ENCODE measurements around the gene ACE2.

Gene ACE2

DNA sequence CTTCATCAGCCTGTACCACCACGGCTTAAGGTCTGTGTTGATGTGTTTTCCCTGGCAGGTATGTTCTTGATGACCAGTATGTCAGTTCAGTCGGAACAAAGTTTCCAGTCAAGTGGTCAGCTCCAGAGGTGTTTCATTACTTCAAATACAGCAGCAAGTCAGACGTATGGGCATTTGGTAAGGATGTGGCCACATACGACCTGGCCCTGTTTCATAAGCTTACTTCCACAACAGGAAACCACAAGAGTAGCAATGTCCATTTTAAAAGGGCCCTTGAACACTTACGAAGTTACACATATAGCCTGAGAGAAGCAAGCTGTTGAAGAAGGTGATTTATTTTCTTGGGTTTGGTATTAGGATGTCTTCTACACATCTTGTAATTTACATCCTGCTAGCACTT is 54.0 kb downstream of the ACE2 start:
- H3K36me3 ChIP-seq (ENCODE audit: insufficient read depth, low read length), result no peaks in the 10 kb centered on the region
- no peaks in the 10 kb centered on the region for H3K79me2 ChIP-seq (ENCODE audit: insufficient read depth, low read length)
- H3K4me3 ChIP-seq (ENCODE audit: low read depth in 1 of 2, low read length in 2 of 2), result no peak overlapping the region
- no peaks in the 10 kb centered on the region for H3K27me3 ChIP-seq (ENCODE audit: insufficient read depth, low read length, poor library complexity)
- H3K4me2 ChIP-seq (ENCODE audit: insufficient read depth, low read length), result no peak overlapping the region
- DNase-seq (no peak), ATAC-seq (ENCODE audit: insufficient read depth, low read depth) (no peak)
- no peaks in the 10 kb centered on the region for H4K20me1 ChIP-seq (ENCODE audit: insufficient read depth, low read length)
- H3K4me1 ChIP-seq (ENCODE audit: insufficient read depth, low read length), result no peaks in the 10 kb centered on the region
- no peak overlapping the region for H2AFZ ChIP-seq (ENCODE audit: low read depth, low read length)
- no peaks in the 10 kb centered on the region for H3K9me3 ChIP-seq (ENCODE audit: insufficient read depth, low read length, severe bottlenecking)
- H3K9ac ChIP-seq (ENCODE audit: low read depth, low read length), result no peak overlapping the region
- H3K27ac ChIP-seq (ENCODE audit: low read length), result no peak overlapping the region
- TF ChIP-seq EZH2 (IDR thresholded peaks at IDR 0.05; ENCODE audit: borderline replicate concordance, low read depth, low read length, severe bottlenecking), result no peak
- TF ChIP-seq, protein P1, sequence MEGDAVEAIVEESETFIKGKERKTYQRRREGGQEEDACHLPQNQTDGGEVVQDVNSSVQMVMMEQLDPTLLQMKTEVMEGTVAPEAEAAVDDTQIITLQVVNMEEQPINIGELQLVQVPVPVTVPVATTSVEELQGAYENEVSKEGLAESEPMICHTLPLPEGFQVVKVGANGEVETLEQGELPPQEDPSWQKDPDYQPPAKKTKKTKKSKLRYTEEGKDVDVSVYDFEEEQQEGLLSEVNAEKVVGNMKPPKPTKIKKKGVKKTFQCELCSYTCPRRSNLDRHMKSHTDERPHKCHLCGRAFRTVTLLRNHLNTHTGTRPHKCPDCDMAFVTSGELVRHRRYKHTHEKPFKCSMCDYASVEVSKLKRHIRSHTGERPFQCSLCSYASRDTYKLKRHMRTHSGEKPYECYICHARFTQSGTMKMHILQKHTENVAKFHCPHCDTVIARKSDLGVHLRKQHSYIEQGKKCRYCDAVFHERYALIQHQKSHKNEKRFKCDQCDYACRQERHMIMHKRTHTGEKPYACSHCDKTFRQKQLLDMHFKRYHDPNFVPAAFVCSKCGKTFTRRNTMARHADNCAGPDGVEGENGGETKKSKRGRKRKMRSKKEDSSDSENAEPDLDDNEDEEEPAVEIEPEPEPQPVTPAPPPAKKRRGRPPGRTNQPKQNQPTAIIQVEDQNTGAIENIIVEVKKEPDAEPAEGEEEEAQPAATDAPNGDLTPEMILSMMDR (IDR thresholded peaks at IDR 0.05; ENCODE audit: borderline replicate concordance, extremely low read depth, low read length, poor library complexity, severe bottlenecking), result no peak

DNA sequence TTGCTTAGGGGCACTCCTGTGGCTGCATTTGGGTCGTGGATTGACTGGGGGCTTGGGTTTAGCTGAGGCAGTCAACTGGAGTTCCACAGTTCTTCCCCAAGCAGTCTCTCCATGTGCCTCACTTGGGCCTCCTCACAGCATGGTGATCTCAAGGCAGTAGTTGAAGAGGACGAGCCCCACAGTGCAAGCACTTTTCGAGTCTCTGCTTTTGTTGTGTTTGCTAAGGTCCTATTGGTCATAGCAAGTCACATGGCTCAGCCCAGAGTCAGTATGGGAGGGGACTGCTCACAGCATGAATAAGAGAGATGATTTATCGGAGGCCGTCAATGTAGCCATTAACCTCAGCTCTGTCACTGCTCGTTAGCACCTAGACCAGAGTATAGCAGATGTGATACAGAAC is 70.4 kb downstream of the ACE2 start:
- DNase-seq, result no peak
- TF ChIP-seq, protein P1 (IDR thresholded peaks at IDR 0.05; ENCODE audit: borderline replicate concordance, extremely low read depth, low read length, poor library complexity, severe bottlenecking), result no peak
- TF ChIP-seq EZH2 (IDR thresholded peaks at IDR 0.05; ENCODE audit: borderline replicate concordance, low read depth, low read length, severe bottlenecking), result no peak
- Histone ChIP-seq H3K79me2 (ENCODE audit: insufficient read depth, low read length) (no peaks in the 10 kb centered on the region), H2AFZ (ENCODE audit: low read depth, low read length) (no peak overlapping the region), H3K36me3 (ENCODE audit: insufficient read depth, low read length) (no peaks in the 10 kb centered on the region), H3K4me1 (ENCODE audit: insufficient read depth, low read length) (no peaks in the 10 kb centered on the region), H3K9ac (ENCODE audit: low read depth, low read length) (no peak overlapping the region), H3K27me3 (ENCODE audit: insufficient read depth, low read length, poor library complexity) (no peaks in the 10 kb centered on the region), H4K20me1 (ENCODE audit: insufficient read depth, low read length) (no peaks in the 10 kb centered on the region), H3K4me2 (ENCODE audit: insufficient read depth, low read length) (no peak overlapping the region), H3K27ac (ENCODE audit: low read length) (no peak overlapping the region), H3K4me3 (ENCODE audit: low read depth in 1 of 2, low read length in 2 of 2) (no peak overlapping the region), H3K9me3 (ENCODE audit: insufficient read depth, low read length, severe bottlenecking) (no peaks in the 10 kb centered on the region)
- no peak for ATAC-seq (ENCODE audit: insufficient read depth, low read depth)

DNA sequence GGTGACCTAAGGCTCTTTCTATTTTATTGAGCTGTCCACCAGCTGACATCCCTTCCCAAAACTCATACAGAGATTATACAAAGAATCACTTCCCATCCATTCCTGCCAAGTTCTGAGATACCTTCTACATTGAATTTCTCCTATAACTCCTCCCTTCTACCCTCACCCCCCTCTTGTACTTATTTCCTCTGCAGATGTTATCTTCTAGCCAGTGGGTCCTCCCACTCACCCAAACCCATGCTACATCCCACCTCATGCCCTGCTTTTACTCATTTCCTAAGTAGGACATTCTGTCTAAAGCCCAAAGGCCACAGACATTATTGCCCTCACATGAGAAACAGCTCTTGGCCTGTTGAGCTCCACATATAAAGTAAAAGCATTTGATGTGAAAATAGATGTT is 71.6 kb downstream of the ACE2 start:
- no peaks in the 10 kb centered on the region for H3K27me3 ChIP-seq (ENCODE audit: insufficient read depth, low read length, poor library complexity)
- no peak overlapping the region for H3K4me2 ChIP-seq (ENCODE audit: insufficient read depth, low read length)
- no peaks in the 10 kb centered on the region for H3K79me2 ChIP-seq (ENCODE audit: insufficient read depth, low read length)
- TF ChIP-seq, protein P1 (IDR thresholded peaks at IDR 0.05; ENCODE audit: borderline replicate concordance, extremely low read depth, low read length, poor library complexity, severe bottlenecking), result no peak
- no peak for TF ChIP-seq EZH2 (IDR thresholded peaks at IDR 0.05; ENCODE audit: borderline replicate concordance, low read depth, low read length, severe bottlenecking)
- H3K9me3 ChIP-seq (ENCODE audit: insufficient read depth, low read length, severe bottlenecking), result no peaks in the 10 kb centered on the region
- no peak for DNase-seq
- no peak for ATAC-seq (ENCODE audit: insufficient read depth, low read depth)
- H4K20me1 ChIP-seq (ENCODE audit: insufficient read depth, low read length), result no peaks in the 10 kb centered on the region
- no peak overlapping the region for H3K9ac ChIP-seq (ENCODE audit: low read depth, low read length)
- no peak overlapping the region for H3K4me3 ChIP-seq (ENCODE audit: low read depth in 1 of 2, low read length in 2 of 2)
- no peak overlapping the region for H3K27ac ChIP-seq (ENCODE audit: low read length)
- H3K4me1 ChIP-seq (ENCODE audit: insufficient read depth, low read length), result no peaks in the 10 kb centered on the region
- H2AFZ ChIP-seq (ENCODE audit: low read depth, low read length), result no peak overlapping the region
- no peaks in the 10 kb centered on the region for H3K36me3 ChIP-seq (ENCODE audit: insufficient read depth, low read length)
